ENCODE results near the gene PDX1.

Gene PDX1

GRCh38 chr13:27918041-27918917, 1.5 kb upstream of the PDX1 start:
- no peak overlapping the region for H3K4me3 ChIP-seq (ENCODE audit: low read length)
- TF ChIP-seq CTCF (IDR thresholded peaks at IDR 0.05; ENCODE audit: insufficient read depth, low read depth, low read length, missing control alignments), result no peak
- no peak for DNase-seq (ENCODE audit: low read depth)

GRCh38 chr13:27918918-27919658, 712 bp upstream of the PDX1 start:
- no peak for DNase-seq (ENCODE audit: low read depth)
- no peak for TF ChIP-seq CTCF (IDR thresholded peaks at IDR 0.05; ENCODE audit: insufficient read depth, low read depth, low read length, missing control alignments)
- H3K4me3 ChIP-seq (ENCODE audit: low read length), result no peak overlapping the region

GRCh38 chr13:27919659-27919933, 204 bp upstream of the PDX1 start:
- H3K4me3 ChIP-seq (ENCODE audit: low read length), result no peak overlapping the region
- DNase-seq (ENCODE audit: low read depth), result no peak
- no peak for TF ChIP-seq CTCF (IDR thresholded peaks at IDR 0.05; ENCODE audit: insufficient read depth, low read depth, low read length, missing control alignments)

GRCh38 chr13:27920677-27921420, 1.0 kb downstream of the PDX1 start:
- DNase-seq (ENCODE audit: low read depth), result peak; percentile 20
- no peak for TF ChIP-seq CTCF (IDR thresholded peaks at IDR 0.05; ENCODE audit: insufficient read depth, low read depth, low read length, missing control alignments)
- peak overlapping the region; percentile 27 for H3K4me3 ChIP-seq (ENCODE audit: low read length)

- H3K4me3 ChIP-seq (ENCODE audit: low read length), result peak overlapping the region; percentile 27
- no peak for DNase-seq (ENCODE audit: low read depth)
- TF ChIP-seq CTCF (IDR thresholded peaks at IDR 0.05; ENCODE audit: insufficient read depth, low read depth, low read length, missing control alignments), result no peak
These were observed 1.7 kb downstream of the PDX1 start for GRCh38 chr13:27921421-27921960.

GRCh38 chr13:27921961-27922882, 2.4 kb downstream of the PDX1 start:
- no peak for DNase-seq (ENCODE audit: low read depth)

More at GRCh38 chr13:27921961-27922882, 2.4 kb downstream of the PDX1 start:
- H3K4me3 ChIP-seq (ENCODE audit: low read length), result no peak overlapping the region
- TF ChIP-seq CTCF (IDR thresholded peaks at IDR 0.05; ENCODE audit: insufficient read depth, low read depth, low read length, missing control alignments), result no peak

Measured in epithelial cell of esophagus (primary cell).